GM19239 (cell line): ENCODE results near the gene GLI3.

Experiments
- DNase-seq: peaks from one replicate; pipeline ENCODE4 v3.0.0; 2011; ENCODE audit warnings: low spot score; ENCODE audit not compliant: insufficient read length
- FAIRE-seq: peaks from 2 replicates; lab custom pipeline; 2011; peaks lifted over from hg19 to GRCh38; lab: Jason Lieb, UNC

GLI3 gene

DNA sequence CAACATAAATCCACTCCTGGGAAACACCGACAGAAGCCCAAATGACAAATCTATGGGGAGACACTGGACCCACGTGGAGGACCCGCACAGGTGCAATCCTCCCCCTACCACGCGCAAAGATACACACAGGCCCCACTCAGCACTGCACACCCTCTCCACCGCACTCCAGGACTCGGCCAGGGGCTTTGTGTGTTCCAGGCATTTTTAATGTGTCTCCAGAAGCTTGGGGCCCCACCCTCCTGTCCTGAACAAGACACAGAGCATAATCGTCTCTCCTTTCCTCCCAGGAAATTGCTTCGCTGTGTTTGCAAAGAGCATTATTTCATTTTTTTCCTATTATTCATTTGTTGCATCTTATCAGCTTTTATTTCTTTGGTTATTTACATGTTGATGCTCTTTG, 82.8 kb downstream of the GLI3 start:
- FAIRE-seq (no peak), DNase-seq (no peak)

DNA sequence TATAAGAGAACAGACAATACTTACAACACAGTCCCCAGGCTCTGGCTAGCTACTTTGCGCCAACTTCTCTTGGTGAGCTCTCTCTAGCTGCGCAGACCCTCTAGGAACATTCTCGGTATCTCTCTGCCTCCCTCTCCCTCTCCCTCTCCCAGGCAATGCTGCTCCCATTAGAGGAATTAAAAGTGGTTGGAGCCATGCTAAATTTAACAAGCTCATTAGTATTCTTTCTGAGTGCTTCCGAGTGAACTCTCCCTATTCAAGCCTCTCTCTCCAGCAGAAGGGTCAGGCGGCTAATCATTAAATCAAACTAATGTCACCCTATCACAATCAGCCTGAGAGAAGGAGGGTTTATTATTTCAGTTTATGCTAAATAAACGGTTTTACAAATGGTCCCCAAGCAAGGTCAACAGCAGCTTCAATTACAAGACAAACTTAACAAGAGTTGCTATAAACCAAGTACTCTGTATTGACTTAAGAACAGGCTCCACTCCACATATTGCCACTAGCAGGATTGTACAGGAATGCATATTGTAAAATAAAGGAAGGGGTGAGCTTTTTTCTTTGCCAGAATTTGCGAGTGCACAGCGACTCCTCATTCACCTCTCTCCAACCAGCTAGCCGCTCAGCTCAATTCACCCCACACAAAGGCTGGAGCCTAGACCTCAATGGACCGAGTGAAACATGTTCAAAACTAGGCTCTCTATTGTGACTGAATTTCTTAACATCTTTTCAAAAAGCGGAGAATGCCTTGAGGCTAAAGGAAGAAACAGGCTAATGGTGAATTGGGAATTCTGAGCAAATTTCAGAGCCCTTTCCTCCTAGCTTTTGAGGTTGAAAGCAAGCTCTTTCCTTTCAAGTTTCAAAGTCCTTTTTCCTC, 84.4 kb downstream of the GLI3 start:
- no peak for FAIRE-seq
- no peak for DNase-seq

DNA sequence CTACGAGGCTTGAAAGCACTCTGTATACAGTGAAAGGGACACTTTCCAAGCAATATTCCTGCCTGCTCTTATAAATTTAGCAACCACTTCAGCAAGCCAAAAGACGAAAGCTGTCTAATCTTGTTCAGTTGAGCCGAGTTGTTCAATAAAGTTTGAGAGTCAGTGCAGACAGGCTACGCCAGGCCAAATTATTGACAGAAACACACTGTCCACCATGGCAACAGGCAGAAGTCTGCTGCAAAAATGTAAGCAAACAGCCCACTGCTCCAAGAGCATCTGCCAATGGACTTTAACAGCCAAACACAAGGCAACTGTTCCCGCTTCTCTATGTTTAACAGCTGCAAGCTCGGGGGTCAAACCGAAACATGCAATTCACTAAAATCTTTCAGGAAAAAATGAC, 85.7 kb downstream of the GLI3 start:
- DNase-seq = no peak
- FAIRE-seq = no peak

DNA sequence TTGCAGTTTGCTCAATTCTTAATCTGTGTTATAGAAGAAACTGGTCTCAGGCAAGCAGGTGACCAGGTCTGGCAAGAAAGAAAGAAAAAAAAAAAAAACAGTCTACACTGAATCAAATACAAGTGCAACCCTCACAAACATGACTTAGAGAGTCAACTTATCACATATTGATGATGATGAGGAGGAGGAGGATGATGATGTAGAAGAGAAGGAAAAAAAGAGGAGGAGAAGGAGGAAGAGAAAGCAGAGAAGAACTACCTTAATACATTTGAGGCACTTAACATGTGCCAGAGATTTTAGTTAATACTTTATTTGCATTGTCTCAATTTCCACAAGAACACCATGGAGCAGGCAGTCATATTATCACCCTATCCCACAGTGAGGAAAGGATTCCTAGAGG, 91.5 kb downstream of the GLI3 start:
- no peak for FAIRE-seq
- DNase-seq = no peak

DNA sequence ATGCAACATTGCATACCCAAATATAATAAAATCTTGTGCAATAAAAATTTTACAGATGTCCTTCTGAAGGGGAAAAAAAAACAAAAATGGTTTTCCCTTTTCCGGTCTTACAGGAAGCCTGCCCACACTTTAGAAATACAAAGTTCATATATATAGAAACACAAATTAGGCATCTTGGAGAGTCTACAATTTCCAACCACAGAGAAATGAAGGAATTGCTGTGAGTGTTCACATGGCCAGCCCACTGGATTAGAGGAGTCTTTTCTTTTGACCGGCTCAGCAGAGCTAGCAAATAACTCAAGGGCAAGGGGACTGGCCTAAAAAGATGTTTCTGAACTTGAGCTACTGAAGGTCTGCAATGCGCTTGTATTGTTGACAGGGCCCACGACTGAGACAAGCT, 92.4 kb downstream of the GLI3 start:
- DNase-seq (no peak), FAIRE-seq (no peak)

DNA sequence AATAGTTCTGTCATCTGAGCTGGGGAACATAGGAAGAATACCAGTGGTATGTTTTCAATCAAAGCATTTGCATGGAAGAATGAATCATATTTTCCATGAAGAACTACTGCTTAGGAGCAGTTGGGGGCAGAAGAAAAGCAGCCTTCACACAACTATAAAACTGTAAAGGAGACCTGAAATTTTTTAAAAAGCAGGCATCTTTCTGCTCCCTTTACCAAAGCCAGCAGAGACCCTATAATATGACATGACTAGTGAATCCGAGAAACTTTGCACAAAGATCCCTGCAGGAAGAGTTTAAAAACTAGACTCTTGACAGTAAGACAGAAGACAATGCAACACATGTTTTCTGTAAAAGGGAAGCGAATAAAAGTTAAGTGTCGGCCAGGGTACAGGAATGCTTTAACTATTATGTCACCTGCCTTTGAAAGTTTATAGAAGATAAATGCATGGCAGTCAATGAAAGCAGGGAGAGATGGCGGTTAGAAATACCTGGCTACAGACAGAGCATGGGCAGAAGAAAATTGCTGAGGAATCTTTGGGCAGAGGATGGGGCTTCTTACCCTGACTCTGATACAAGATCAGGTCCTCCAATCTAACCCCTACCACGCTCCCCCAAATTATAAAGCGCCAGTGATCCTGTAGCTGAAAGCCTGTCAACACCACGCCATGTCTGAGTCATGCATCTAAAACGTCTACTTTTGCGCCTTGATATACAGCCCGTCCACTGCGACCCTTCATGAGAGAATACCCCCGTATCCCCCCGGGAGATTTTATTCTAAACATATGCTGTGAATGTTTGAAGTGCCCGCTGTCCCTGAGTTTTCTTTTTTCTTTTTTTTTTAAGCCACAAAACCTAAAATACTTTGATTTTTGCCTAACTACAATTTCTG, 93.1 kb downstream of the GLI3 start:
- DNase-seq = no peak
- FAIRE-seq = no peak

DNA sequence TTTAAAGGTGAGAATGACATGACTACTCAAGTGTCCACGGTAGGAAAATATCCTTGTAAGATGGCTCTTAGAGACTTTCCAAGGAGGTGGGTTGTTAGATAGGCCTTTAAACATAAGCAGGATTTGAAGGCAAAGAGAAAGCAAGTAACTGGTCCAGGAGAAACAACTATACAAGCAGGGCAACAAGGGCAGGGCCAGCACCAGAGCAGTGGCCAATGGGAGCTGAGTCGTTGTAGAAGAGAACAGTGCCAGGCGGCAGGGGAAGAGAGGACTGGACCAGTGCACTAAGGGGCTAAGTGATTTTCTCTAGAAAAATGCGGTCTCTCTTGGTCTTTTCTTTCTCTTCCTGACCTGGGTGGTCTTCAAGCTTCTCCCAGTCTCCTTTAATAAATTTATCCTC, 94.9 kb downstream of the GLI3 start:
- DNase-seq (no peak), FAIRE-seq (no peak)

DNA sequence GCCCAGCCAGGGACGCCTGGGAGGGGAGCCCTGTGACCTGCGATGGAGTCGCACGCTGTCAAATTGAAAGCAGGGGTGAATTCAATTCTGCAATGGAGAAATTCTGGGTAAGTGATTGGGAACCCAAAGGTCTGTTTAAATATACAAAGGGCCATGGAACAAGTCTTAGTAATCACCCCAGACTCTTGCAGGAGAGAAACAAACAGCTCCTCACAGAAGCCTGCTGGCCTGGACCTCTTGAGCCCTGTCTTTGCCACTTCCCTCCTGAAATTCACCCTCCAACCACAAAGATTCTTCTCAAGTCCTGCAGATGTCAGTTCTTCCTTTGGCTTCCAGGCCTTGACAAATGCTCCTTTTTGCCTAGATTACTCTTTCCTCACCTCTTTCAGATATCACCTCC, 97.3 kb downstream of the GLI3 start:
- DNase-seq (no peak), FAIRE-seq (no peak)

DNA sequence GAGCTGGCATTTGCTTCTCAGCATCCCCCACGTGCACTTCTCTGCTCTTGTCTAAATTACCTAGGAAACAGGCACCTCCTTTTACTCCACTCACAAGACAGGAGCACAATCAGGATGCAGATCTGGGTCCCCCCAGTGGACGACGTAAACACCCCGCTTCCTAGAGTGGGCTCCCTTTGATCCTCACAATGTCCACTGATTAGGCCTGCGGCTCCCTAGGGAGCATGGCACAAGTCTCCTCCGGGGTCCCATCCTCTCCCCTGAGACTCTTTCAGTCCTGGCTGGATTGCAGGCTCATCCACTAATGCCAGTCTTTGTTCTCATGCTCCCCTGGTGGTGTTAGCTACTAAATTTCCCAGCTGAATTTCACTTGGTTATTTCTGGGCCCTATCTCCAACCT, 98.3 kb downstream of the GLI3 start:
- no peak for FAIRE-seq

DNA sequence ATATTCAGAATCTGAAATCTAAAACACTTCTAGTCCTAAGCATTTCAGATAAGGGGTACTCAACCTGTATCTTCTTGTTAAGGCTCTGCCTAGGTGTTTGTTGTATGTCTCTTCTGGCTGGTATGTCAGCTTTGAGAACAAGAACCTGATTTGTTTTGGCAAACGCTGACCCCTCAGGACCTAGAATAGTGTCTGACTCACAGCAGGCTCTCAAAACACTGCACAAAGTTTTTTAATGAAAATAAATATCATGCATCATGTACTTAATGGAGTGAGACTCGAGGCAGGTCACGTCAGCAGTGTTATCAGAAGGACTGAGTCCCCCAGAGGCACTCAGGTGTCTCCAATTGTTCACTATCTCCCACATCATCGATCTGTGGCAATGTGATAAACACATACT, 99.1 kb downstream of the GLI3 start:
- DNase-seq (no peak), FAIRE-seq (no peak)

More for the DNA sequence above, 98.3 kb downstream of the GLI3 start:
- DNase-seq = no peak

DNA sequence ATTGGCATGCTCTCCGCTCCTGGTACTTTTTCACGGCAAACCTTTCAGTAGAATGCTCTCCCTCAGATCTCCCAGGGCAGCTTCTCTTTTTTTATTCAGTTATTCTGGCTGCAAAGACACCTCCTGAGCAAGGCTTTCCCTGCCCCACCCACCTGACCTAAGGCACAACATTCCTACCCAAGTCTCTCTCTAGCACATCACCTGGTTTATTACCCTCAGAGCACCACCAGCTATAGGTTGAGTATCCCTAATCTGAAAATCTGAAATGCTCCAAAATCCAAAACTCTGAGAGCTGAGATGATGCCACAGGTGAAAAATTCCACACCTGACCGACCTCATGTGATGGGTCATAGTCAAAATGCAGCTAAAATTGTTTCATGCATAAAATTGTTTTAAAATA, 99.6 kb downstream of the GLI3 start:
- FAIRE-seq = no peak
- no peak for DNase-seq

DNA sequence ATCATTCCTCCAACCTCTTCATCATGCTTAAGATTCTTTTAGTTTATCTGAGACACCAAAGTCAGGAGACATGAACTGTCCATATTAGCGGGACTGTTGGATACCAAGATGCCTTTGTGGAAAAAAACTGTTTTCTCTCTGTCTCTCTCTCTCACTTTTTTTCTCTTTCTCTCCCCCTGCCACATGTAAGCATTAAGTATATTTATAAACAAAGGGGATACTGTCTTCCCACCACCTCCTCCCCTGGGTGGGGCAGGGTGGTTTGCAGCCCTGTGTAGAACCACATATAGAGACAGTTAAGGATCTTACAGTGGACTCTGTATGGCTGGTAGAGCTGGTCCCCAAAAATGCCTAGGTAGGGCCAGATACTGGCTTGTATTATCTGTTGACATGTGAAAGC, 101.3 kb downstream of the GLI3 start:
- no peak for DNase-seq
- FAIRE-seq = no peak

DNA sequence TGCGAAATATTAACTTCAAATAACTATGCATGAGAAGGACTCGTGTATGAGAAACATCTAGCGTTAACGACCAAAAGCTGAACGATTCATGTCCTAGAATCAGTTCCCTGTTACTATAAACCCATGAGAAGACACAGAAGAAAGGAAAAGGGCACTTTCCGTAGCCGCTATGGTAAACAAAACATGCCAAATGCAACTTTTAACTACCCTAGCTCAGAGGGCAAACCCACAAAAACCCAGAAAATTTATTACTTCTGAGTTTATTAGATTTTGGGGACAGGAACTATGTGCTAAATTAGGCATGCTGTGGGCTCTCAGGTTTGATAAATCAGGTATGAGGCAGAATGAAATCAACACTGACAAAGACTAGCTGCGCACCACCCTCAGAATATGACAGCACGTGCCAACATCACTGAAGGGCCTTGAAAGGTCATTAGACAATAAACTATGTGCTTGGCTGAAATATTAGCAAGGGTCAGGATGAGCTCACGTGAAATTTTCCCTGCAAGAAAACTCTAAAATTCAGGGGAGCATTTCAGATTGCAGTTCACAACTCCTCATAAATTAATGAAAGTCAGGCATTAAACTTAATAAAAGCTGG, 102.6 kb downstream of the GLI3 start:
- DNase-seq = no peak

DNA sequence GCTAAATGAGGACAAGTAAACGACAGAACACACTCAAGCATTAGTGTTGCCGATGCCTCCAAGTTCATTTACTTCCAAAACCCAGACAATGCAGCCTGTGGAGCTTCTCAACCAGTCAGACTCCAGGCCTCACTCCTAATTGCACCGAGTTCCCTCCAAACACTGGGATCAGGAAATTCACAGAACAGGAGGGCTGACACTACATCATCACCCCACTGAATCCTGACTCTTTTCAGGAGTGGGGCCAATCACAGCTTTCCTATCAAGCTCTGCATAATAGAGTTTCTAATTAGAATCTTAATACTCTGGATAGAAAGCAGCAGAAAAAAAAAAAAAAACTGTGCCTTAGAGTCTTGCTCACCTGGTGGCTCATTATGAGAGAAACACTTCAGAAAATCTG, 103.7 kb downstream of the GLI3 start:
- FAIRE-seq (no peak), DNase-seq (no peak)

More for the DNA sequence above, 102.6 kb downstream of the GLI3 start:
- FAIRE-seq = no peak

DNA sequence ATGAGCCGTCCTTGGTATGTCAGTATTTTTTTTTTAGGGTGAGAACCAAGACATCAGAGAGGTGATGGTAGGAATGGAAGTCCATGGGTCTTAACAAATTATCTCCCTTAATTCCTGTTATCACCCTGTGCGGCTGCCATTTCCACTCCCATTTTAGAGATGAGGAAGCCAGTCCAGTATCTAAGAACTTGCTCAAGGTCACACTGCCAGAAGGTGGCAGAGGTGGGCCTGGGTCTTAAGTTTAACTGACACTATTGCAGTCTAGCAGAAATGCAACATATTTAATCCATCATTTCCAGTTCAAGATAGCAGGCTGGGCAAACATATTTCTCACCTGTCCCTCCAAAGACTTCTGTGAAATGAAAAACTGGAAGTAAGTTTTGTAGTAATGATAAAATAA, 108.3 kb downstream of the GLI3 start:
- no peak for DNase-seq

DNA sequence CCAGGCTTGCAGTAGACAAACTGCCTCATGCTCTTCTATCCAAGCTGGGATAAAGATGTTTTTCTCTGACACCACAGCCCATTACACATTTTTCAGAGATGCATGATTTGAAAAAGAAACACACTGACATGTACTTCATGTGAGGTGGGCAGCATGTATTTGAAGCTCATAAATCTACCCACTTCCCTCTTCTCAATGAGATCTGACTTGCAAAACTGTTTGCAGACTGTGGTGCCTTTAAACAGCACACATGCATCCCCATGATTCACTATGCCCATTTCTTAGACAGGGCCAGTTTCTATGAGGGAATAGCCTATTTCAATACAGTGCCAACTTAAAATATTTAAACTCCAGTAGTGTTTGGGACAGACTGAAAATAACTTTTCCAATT, 109.8 kb downstream of the GLI3 start:
- no peak for FAIRE-seq
- no peak for DNase-seq

More for the DNA sequence above, 108.3 kb downstream of the GLI3 start:
- FAIRE-seq = no peak

DNA sequence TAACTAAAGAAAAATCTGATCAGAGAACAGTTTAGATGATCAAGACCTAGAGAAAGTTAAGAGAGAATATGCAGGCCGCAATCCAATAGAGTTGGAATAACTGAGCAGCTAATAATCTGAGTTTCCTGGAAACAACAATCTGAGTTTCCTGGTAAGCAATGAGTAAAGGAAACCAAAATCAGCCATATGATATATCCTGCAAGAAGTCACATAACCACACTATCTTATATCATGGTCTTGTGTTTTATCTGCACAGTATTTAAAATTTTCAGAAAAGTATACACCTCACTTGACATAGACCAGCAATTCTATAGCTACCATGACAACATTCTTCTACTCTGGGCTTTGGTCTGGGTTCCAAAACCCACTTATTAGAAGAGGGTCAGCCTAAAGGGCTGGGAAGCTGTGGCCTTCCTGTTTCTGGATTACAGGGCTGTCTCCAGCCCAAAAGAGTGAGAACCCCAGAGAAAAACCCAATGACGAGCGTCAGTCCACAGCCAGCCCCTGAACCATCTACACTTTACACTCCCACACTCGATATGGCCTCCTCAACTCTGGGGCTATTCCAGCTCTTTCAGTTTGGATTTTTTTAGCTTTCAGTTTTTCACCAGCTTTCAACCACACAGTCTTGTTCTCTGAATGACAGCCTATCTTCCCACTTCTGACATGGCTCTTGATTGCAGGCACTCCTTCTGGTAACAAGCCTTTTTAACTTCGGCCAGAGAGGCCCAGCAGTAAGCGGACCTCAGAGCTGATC, 110.4 kb downstream of the GLI3 start:
- no peak for DNase-seq

DNA sequence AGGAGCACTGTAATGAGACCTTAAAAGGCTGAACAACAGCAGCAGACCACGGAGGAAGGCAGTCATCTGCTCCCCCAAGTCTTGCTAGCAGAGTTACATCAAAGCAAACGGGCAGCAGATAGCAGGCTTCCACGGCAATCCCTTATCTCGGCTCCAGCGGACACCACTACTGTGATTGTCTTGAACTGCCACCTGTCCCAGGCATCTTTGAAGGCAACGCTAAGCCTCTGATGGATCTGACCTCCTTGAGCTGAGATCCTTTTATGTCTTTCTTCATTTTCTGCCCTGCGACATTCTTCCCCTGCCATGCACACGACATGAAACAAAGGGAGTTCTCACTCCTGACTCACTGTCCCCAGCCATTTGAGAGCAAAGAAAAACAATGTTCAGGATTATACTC, 111.7 kb downstream of the GLI3 start:
- FAIRE-seq = no peak

More for the DNA sequence above, 110.4 kb downstream of the GLI3 start:
- no peak for FAIRE-seq

DNA sequence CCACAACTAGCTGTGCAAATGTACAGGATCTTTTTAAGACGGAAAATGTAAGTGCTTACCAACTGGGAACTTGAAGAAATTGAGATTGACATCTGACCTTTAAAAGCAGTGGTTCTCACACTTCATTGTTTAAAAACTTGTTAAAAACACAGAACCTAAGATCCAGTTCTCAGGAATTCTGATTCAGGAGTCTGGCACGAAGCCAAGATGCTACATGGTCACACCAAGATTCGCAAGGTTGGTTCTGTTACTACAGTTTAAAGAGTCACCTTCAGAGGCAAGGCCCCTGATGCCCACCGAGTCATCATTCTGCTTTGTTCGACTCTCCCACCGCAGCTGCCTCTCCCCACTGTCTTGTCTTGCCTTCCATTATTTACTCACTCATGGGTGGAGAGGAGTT, 113.3 kb downstream of the GLI3 start:
- DNase-seq (no peak), FAIRE-seq (no peak)

More for the DNA sequence above, 111.7 kb downstream of the GLI3 start:
- no peak for DNase-seq

DNA sequence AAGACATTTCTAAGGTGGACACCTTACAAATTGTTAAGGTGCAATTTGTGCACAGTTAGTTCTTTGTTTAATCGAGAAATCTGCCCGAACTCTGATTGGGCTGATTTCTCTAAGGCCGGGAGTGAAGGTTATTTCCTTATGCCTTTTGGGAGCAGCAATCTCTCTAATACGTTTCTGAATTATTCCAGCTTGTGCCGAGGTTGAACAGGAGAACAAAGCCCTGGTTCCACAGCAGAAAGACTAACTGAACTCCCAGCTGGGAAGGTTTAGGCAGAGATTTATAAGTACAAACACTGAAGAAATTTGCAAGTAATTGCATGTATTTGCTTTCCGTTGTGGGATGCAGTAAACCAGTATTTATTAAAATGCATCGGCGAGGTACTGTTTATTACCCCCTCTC, 116.8 kb downstream of the GLI3 start:
- DNase-seq (no peak), FAIRE-seq (no peak)
